Glutamatergic neuron (in vitro differentiated cells): ENCODE data around the gene ITGA2. TPM values are rescaled to one million over a fixed set of nuclear protein-coding genes. Genes with fewer than 3 reads are reported as not detected.

Source experiments
- DNase-seq: peaks from one replicate; pipeline ENCODE4 v3.0.0; 2022
- H3K27ac Mint-ChIP-seq: one replicate; pipeline ENCODE4 v1.8.0; 2020; ENCODE audit warnings: mild to moderate bottlenecking, mixed read lengths, inconsistent platforms; ENCODE audit not compliant: unreplicated experiment
- H3K27me3 Mint-ChIP-seq: one replicate; pipeline ENCODE4 v1.8.0; 2020; ENCODE audit warnings: mild to moderate bottlenecking, moderate library complexity, mixed read lengths, inconsistent platforms; ENCODE audit not compliant: unreplicated experiment
- H3K36me3 Mint-ChIP-seq: one replicate; pipeline ENCODE4 v1.8.0; 2020; ENCODE audit warnings: mild to moderate bottlenecking, mixed read lengths, inconsistent platforms; ENCODE audit not compliant: unreplicated experiment
- H3K4me1 Mint-ChIP-seq: one replicate; pipeline ENCODE4 v1.8.0; 2020; ENCODE audit warnings: mild to moderate bottlenecking, low read depth, mixed read lengths, inconsistent platforms; ENCODE audit not compliant: unreplicated experiment
- H3K4me3 Mint-ChIP-seq: one replicate; pipeline ENCODE4 v1.8.0; 2020; ENCODE audit warnings: mild to moderate bottlenecking, mixed read lengths, inconsistent platforms; ENCODE audit not compliant: unreplicated experiment
- H3K9me3 Mint-ChIP-seq: one replicate; pipeline ENCODE4 v1.8.0; 2020; ENCODE audit warnings: mild to moderate bottlenecking, moderate library complexity, mixed read lengths, inconsistent platforms; ENCODE audit not compliant: unreplicated experiment
- total RNA-seq: library from RNA; stranded (reverse); fragmentation: NEBNext Ultra II Directional; extraction: Animal tissue kit (Norgen Biotek cat#: 25700); gene quantifications from one replicate; pipeline ENCODE4 v1.2.1, GENCODE V29; 2021; ENCODE audit not compliant: unreplicated experiment
- TF ChIP-seq, protein P1 (sequence below): fragments of 200-600 bp; sonication (generic); IDR thresholded peaks from one replicate; pipeline ENCODE4 v1.5.0; 2021; ENCODE audit not compliant: partially characterized antibody, unreplicated experiment

Gene ITGA2
- total RNA-seq, 1 donor from 2014 or later, result not detected

DNA sequence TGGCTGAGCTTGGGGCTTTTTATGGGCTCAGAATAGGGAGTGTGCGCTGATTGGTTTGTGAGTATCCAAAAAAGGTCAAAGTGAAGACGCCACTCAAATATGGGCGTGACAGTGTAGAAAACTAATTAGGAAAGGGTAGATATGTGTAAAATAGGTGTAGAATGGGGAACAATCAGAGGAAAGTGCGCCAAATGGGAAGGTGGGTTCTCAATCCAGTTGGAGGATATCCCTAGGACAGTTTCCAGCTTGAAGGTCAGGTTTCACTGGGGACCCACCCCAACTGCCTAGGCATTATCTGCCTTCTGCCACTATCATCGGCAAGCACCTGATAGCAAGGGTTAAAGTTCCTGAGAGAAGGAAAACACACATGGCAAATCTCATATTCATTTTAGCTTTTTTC lies 129.7 kb downstream of the ITGA2 start:
- TF ChIP-seq, protein P1, sequence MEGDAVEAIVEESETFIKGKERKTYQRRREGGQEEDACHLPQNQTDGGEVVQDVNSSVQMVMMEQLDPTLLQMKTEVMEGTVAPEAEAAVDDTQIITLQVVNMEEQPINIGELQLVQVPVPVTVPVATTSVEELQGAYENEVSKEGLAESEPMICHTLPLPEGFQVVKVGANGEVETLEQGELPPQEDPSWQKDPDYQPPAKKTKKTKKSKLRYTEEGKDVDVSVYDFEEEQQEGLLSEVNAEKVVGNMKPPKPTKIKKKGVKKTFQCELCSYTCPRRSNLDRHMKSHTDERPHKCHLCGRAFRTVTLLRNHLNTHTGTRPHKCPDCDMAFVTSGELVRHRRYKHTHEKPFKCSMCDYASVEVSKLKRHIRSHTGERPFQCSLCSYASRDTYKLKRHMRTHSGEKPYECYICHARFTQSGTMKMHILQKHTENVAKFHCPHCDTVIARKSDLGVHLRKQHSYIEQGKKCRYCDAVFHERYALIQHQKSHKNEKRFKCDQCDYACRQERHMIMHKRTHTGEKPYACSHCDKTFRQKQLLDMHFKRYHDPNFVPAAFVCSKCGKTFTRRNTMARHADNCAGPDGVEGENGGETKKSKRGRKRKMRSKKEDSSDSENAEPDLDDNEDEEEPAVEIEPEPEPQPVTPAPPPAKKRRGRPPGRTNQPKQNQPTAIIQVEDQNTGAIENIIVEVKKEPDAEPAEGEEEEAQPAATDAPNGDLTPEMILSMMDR, result no peak
- no peak for DNase-seq
- H3K27ac Mint-ChIP-seq, result no peak overlapping the region
- no peaks in the 10 kb centered on the region for H3K27me3 Mint-ChIP-seq
- H3K36me3 Mint-ChIP-seq, result no peaks in the 10 kb centered on the region
- H3K9me3 Mint-ChIP-seq, result peaks cover 2% of the 10 kb centered on the region
- H3K4me3 Mint-ChIP-seq, result no peak overlapping the region
- no peaks in the 10 kb centered on the region for H3K4me1 Mint-ChIP-seq

DNA sequence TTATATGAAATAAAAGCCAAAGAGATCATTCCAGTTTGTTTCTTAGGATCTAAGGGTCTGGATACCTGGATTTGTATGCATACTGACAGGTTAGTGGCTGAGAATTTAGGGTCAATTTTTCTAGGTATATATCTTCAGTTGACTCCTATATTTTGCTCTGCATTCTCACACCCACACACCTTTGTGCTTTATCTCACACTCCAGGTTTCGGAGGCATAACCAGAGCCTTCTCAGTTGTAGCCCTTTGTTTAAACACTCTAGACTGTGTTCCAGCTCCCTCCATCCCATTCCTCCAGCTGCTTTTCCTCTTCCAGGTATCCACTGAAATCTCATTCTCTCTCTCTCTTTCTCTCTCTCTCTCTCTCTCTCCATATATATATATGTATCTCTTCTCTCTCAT lies 131.0 kb downstream of the ITGA2 start:
- Mint-ChIP-seq H3K36me3 (no peaks in the 10 kb centered on the region), H3K9me3 (peaks cover 2% of the 10 kb centered on the region), H3K27ac (no peak overlapping the region), H3K4me1 (no peaks in the 10 kb centered on the region), H3K27me3 (no peaks in the 10 kb centered on the region), H3K4me3 (no peak overlapping the region)
- TF ChIP-seq, protein P1, result no peak
- DNase-seq, result no peak

DNA sequence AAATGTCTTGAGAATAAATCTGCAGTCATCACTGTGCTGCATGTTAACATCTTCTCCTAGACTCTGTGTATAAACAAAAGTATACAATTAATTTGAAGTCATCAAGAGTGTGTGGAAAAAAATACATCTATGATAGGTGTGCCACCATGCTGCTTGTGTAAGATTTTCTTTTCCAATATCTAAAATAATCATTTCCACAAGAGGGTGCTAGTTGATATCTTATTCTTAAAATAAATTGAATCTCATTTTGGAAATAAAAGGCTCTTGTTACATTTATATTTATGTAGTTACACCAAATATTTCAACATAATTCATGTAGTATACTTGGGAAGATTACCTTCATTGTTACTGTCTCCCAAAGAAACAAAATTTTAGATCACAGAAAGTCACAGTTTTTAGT lies 134.6 kb downstream of the ITGA2 start:
- TF ChIP-seq, protein P1, result no peak
- no peak overlapping the region for H3K4me3 Mint-ChIP-seq
- no peaks in the 10 kb centered on the region for H3K9me3 Mint-ChIP-seq
- H3K27me3 Mint-ChIP-seq, result no peaks in the 10 kb centered on the region
- DNase-seq, result no peak
- no peaks in the 10 kb centered on the region for H3K4me1 Mint-ChIP-seq
- no peak overlapping the region for H3K27ac Mint-ChIP-seq
- H3K36me3 Mint-ChIP-seq, result no peaks in the 10 kb centered on the region

- Mint-ChIP-seq H3K4me1 (no peaks in the 10 kb centered on the region), H3K27me3 (no peaks in the 10 kb centered on the region), H3K36me3 (no peaks in the 10 kb centered on the region), H3K9me3 (peaks cover 2% of the 10 kb centered on the region), H3K4me3 (no peak overlapping the region), H3K27ac (no peak overlapping the region)
- TF ChIP-seq, protein P1, result no peak
- no peak for DNase-seq
Observed at GRCh38 chr5:53126521-53126920, 137.4 kb downstream of the ITGA2 start.

- no peak for DNase-seq
- Mint-ChIP-seq H3K4me1 (no peaks in the 10 kb centered on the region), H3K4me3 (no peak overlapping the region), H3K27me3 (no peaks in the 10 kb centered on the region), H3K36me3 (no peaks in the 10 kb centered on the region), H3K9me3 (peaks cover 2% of the 10 kb centered on the region), H3K27ac (no peak overlapping the region)
- TF ChIP-seq, protein P1, result no peak
Observed at GRCh38 chr5:53127107-53127506, 138.0 kb downstream of the ITGA2 start.
